Epithelial cell of esophagus (primary cell): ENCODE data around the gene PXK.
"Not testable (repeated sequence)": the region's sequence is repeated elsewhere in the genome, so short reads cannot be mapped to it uniquely, and the experiment has no call there.

ENCODE experiments used
- DNase-seq: peaks from one replicate; pipeline ENCODE4 v3.0.0; 2010; ENCODE audit warnings: low read depth
- H3K4me3 ChIP-seq: 2 replicates; pipeline ENCODE4 v1.5.1; 2011; ENCODE audit warnings: mild to moderate bottlenecking, low read length, control low read depth
- TF ChIP-seq, protein P1 (sequence below): IDR thresholded peaks from 2 replicates; pipeline ENCODE4 v1.5.1; 2011; ENCODE audit warnings: low read depth, mild to moderate bottlenecking, low read length, control low read depth, inconsistent platforms; ENCODE audit not compliant: insufficient read depth; ENCODE audit errors: missing control alignments

Gene PXK

DNA sequence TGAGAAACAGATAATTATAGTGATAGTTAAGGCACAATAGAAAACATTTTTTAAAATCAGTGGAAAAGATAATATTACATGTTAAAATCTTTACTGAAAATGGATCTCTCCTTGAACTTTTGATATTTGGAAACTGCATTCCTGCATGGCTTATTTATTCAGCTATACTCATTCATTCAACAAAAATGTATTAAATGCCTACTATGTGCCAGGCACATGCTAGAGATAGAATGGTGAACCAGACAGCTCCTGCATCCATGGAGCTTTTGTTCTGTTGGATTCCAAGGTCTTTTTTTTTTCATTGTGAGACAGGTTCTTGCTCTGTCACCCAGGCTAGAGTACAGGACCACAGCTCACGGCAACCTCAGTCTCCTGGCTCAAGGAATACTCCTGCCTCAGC lies 4.5 kb downstream of the PXK start:
- no peak for DNase-seq
- no peak overlapping the region for H3K4me3 ChIP-seq
- TF ChIP-seq, protein P1, sequence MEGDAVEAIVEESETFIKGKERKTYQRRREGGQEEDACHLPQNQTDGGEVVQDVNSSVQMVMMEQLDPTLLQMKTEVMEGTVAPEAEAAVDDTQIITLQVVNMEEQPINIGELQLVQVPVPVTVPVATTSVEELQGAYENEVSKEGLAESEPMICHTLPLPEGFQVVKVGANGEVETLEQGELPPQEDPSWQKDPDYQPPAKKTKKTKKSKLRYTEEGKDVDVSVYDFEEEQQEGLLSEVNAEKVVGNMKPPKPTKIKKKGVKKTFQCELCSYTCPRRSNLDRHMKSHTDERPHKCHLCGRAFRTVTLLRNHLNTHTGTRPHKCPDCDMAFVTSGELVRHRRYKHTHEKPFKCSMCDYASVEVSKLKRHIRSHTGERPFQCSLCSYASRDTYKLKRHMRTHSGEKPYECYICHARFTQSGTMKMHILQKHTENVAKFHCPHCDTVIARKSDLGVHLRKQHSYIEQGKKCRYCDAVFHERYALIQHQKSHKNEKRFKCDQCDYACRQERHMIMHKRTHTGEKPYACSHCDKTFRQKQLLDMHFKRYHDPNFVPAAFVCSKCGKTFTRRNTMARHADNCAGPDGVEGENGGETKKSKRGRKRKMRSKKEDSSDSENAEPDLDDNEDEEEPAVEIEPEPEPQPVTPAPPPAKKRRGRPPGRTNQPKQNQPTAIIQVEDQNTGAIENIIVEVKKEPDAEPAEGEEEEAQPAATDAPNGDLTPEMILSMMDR: no peak

DNA sequence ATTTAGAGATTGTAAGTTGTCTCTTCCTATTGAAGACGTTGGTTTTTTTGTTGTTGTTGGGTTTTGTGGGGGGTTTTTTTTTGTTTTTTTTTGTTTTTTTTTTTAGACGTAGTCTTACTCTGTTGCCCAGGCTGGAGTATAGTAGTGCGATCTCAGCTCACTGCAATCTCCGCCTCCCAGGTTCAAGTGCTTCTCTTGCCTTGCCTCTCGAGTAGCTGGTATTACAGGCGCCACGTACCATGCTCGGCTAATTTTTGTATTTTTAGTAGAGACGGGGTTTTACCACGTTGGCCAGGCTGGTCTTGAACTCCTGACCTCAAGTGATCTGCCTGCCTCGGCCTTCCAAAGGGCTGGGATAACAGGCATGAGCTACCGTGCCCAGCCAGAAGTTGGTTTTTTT lies 6.5 kb downstream of the PXK start:
- H3K4me3 ChIP-seq, DNase-seq: not testable (repeated sequence)

DNA sequence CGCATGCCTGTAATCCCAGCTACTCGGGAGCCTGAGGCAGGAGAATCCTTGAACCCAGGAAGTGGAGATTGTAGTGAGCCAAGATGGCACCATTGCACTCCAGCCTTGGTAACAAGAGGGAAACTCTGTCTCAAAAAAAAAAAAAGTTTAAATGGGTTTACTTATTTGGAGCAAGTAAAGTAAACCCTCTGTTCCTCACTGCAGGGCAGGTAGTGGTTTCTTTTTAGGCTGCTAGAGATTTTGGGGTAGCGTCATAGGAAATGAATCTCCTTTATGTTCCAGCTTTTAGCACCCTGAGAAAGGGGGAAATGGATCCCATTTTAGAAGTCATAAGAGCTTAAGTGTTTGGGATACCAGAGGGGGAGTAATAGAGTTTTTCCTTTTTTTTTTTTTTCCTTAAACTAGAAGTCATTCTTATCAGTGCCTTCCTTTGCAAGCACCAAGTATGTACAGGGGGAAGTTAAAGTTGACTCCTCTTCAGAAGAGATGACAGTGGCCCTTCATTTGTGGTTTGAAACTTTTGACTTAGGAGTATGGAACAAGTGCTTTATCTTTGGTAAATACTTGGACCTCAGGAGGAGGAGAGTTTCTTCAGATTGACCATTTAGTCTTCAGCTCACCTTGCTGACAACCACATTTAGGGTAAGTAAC lies 8.0 kb downstream of the PXK start:
- TF ChIP-seq, protein P1: no peak
- no peak overlapping the region for H3K4me3 ChIP-seq

DNA sequence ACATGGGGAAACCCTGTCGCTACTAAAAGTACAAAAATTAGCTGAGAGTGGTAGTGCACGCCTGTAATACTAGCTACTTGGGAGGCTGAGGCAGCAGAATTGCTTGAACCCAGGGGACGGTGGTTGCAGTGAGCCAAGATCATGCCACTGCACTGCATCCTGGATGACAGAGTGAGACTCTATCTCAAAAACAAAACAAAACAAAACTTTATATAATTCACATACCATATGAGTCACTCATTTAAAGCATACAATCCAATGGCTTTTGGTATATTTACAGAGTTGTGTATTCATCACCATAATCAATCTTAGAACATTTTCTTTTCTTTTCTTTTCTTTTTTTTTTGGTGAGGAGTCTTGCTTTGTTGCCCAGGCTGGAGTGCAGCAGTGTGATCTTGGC lies 8.7 kb downstream of the PXK start:
- no peak overlapping the region for H3K4me3 ChIP-seq
- TF ChIP-seq, protein P1: no peak
- DNase-seq: no peak

More for the DNA sequence above, 8.0 kb downstream of the PXK start:
- DNase-seq: no peak

DNA sequence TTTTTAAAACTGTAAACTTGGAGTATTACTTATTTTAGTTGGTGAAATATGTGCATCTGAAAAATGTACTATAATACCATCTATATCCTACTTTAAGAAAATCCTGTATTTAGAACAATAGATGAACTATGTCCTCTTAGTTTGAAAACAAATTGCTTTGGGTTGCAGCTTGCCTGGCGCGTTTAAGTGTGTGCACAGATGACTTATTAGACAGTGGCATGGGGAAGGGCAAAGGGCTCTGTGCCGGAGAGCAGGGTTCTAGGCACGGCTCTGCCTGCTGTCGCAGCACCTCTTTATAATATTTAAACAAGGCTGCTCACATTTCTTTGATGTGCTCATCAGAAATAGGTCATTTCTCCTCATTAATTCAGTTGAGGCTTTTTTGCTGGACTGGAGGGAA lies 10.0 kb downstream of the PXK start:
- TF ChIP-seq, protein P1: no peak
- DNase-seq: no peak
- no peak overlapping the region for H3K4me3 ChIP-seq

DNA sequence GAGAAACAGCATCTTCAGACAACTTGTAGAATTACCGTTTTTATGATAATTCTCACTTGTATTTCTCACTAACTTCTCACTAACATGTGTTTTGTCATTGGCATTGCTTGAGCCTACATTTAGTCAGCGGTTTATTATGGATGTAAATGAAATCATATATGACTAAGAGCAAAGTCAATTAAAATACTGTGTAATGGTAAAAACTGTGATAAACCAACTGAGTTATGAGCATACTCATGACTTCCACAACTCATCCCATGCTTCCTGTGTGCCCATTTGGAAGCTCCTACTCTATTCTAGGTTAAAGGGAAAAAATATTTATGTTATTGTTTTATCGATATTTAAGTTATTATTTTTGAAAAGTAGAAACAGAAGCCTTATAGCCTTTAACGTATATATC lies 12.8 kb downstream of the PXK start:
- DNase-seq: no peak
- H3K4me3 ChIP-seq: no peak overlapping the region
- TF ChIP-seq, protein P1: no peak

DNA sequence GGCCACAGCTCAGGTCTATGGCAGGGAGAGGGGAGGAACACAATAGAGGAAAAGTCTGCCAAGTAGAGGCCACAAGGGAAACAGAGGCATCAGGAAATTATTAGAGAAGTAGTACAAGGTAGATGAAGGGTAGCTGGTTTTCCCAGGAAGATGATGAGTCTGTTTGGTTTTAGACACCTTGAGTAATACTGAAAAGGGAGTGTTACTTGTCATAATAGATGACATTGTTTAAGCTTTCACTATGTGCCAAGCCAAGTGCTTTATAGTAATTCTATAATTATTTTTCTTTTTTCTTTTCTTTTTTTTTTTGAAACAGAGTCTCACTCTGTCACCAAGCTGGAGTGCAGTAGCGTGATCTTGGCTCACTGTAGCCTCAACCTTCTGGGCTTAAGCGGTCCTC lies 13.7 kb downstream of the PXK start:
- no peak for DNase-seq
- no peak overlapping the region for H3K4me3 ChIP-seq
- TF ChIP-seq, protein P1: no peak
